COR-L47 (cell line): Measurements from ENCODE around the gene SNX22.

ENCODE experiments used
- DNase-seq: peaks from one replicate; lab custom pipeline; 2025; lab: John Stamatoyannopoulos, UW

SNX22 gene

GRCh38 chr15:64134345-64134829 is 17.1 kb upstream of the SNX22 start:
- DNase-seq: no peak

GRCh38 chr15:64136347-64136746 is 15.2 kb upstream of the SNX22 start:
- no peak for DNase-seq

DNA sequence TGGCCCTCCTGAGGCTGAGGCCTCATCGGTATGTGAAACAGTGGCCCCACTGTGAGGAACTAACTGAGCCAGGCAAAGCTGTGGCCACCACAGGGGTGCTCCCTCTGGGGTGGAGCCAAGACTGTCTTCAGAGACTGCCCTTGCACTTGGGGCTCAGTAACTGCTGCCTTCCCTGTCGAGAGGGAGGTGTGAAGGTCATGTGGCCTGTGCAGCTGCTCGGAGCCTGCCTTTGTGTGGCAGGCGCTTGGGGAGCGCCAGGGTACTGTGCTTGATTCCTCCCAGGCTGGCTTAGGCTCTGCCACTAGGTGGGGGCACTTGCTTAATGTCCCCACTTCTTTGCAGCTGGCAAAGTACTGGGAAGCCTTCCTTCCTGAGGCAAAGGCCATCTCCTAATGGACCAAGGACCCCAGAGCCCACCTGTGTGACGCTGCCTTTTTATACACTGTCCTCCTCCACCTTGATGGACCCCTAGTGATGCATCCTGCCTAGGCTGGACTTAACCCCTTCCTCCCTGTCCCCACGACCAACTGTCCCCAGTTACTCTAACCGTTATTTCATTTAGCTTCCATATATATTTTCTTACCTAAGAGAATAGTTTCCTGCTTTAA is 14.2 kb upstream of the SNX22 start:
- DNase-seq: no peak

DNA sequence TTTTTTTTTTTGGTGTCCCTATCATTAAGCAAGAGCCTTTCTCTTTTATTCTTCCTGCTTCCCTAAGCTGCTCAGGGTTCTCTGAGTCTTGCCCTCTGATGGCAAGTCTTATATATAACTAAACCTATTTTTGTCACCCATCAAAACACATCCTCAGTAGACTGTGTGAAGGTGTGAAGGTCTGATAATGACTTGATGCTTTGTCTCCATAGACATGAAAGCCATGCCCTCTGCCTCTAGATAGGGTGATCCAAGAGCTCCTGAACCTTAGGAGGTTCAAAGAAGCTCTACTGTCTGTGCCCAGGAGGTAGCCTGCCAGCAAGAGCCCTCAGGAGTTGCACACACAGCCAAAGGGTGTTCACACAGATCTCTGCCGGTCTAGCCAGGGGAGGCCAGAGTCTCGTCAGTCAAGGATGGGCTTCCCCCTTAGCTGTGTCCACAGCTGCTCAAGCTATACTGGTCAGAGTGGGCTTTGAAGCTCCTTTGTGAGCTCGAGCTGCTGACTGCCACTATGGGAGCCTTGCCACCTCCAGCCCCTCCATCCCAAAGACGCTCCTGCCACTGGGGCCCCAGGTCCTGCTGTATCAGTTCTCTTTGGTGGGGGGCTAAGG is 13.1 kb upstream of the SNX22 start:
- no peak for DNase-seq

DNA sequence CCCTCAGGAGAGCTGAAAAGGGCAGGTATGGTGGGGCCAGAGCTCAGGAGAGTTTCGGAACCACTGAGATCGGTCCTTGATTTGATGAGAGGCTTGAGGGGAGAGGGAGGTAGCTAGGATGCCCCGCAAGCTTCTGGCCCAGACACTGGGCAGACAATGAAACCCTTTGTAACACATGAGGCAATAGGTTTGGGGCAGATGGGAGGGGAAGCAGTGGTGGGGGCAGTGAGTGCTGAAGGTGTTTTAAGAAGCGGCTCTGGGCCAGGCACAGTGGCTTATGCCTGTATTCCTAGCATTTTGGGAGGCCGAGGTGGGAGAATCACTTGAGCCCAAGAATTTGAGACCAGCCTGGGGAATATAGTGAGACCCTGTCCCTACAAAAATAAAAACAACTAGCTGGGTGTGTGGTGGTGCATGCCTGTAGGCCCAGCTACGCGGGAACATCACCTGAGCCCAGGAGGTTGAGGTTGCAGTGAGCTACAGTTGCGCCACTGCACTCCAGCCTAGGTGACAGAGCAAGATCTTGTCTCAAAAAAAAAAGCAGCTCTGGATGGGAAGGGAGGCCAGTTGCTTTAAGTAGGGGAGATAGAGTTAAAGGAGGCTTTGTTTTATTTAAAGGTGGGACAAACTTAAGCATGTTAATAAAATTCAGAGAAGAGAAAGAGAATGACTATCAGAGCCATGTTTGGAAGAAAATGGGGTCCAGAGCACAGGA is 9.6 kb upstream of the SNX22 start:
- DNase-seq: no peak

- no peak for DNase-seq
Measured at GRCh38 chr15:64143276-64143675, 8.3 kb upstream of the SNX22 start.

- no peak for DNase-seq
Measured at GRCh38 chr15:64144192-64144564, 7.4 kb upstream of the SNX22 start.

GRCh38 chr15:64144565-64145281 is 6.8 kb upstream of the SNX22 start:
- DNase-seq: no peak

GRCh38 chr15:64146041-64146440 is 5.5 kb upstream of the SNX22 start:
- DNase-seq: no peak

GRCh38 chr15:64146520-64146884 is 5.0 kb upstream of the SNX22 start:
- no peak for DNase-seq

GRCh38 chr15:64146885-64147681 is 4.4 kb upstream of the SNX22 start:
- no peak for DNase-seq

DNA sequence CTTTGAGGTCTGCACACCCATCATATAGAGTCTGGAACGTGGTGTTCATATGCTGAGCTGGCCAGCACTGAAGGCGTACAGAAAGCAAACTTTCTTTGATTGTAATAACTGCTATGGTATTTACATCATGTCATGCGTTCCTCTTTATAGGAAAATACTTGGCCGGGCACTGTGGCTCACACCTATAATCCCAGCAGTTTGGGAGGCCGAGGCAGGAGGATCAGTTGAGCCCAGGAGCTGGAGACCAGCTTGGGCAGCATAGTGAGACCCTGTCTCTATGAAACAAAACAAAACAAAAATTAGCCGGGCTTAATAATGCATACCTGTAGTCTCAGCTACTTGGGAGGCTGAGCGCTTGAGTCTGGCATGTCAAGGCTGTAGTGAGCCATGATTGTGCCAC is 3.4 kb upstream of the SNX22 start:
- DNase-seq: no peak

DNA sequence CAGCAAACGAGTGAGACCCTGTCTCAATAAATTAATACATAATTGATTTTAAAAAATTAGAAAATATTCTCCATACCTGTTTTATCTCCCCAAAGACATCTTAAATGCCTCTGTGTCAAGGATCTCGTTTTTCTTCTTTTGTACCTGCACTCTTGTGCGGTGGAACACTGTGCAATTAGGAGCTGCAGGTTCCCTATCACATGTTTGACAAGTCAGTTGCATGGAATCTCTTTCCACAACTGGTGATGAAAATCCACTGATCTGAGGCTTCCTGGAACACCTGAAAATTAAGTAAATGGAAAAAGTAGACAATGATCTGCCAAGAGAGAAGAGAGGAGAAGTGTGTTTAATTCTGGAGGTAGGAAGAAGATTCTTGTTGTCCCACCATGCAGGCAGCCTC is 3.0 kb upstream of the SNX22 start:
- no peak for DNase-seq

DNA sequence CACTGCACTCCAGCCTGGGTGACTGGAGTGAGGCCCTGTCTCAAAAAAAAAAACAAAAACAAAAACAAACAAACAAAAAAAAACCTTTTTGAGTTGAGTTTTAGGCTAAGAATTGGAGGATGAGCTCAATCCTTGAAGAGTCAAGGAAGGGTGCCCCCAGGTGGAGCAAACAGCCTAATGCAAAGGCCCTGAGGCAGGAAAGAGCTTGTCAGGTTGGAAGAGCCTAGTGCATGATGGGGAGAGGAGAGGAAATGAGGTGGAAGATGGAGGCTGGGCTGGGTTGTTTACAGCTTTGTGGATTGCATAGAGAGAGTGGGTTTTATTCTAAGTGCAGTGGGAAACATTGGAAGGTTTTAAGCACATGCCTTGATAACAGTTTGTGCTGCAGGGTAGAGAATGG is 2.1 kb upstream of the SNX22 start:
- DNase-seq: no peak

DNA sequence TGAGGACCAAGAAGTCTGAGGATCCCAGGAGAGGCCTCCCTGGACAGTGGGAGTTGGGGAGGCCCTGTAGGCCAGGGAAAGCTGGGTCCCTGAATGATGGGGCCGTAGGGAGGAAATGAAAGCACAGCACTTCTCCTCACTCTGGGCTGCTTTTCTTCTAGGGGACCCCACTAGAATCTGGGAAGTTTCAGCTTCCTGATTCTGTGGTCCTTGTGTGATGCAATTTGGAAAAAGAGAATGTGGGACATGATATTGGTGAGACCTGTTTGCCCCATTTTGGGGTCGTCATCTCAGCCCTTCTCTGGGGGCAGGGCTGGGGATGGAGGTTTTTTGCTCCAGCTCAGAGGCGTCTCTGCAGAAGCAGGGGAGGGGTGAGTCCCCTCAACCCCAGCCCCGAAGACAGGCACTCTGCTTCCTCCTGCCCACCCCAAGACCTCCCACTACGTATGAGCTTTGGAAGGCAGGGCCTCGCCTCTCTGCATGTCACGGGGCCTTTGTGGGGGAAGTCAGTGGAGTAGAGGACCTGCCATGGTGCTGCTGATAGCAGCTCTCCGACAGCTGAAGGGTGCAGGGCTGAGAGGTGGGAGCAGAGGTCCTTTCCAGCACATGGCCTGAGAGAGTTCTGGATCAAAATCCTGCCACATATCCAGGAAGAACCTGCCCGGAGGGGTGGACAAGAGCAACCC is 1.5 kb upstream of the SNX22 start:
- DNase-seq: no peak

DNA sequence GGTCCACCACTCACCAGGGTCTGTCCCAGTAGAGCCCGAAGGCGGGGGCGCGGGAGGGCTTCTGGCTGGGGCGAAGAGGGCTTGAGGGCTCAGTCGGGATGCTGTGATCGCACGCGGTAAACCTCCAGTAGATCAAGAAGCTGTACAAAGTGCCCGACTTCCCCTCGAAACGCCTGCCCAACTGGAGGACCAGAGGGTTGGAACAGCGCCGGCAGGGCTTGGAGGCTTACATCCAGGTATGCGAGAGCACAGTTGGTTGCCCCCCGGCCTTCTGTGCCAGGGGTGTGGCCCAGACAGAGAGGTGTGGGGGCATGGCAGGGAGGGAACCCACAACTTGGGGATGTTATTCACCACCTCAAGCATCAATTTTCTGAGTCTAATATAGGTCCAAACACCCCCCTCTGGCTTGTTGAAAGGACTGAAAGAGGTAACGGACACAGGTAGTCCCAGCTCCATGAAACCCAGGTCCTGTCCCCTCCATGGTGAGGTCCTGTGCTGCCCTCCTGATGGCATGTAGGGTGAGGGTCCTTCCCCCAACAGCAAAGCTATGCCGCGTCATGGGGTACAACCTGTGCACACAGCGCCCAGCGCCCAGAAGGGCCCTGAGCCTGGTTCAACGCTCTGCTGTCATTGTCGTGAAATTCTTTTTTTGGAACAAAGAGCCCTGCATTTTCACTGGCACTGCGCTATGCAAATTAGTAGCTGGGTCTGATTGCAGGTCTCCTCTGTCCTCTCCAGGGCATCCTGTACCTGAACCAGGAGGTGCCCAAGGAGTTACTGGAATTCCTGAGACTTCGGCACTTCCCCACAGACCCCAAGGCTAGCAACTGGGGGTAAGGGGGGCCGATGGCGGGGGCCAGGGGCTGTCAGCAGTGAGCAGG is 1.2 kb downstream of the SNX22 start:
- DNase-seq: peak; percentile 8

- DNase-seq: peak; percentile 83
Measured at GRCh38 chr15:64153480-64154367, 2.2 kb downstream of the SNX22 start.

- DNase-seq: no peak
Measured at GRCh38 chr15:64155802-64156651, 4.5 kb downstream of the SNX22 start.
